Panc1 (cell line): ENCODE results near the gene GRIK1. TPM values are rescaled to one million over a fixed set of nuclear protein-coding genes. Genes with fewer than 3 reads are reported as not detected.

Experiments used
- ATAC-seq: fragments of 200-7000 bp; cut with Tn5 transposase; 2 replicates; pipeline ENCODE4 v1.9.1; 2020; ENCODE audit warnings: mild to moderate bottlenecking, moderate library complexity
- BruUV-seq: library from RNA; stranded (reverse); fragments of 400-500 nt; replicated peaks from 2 replicates; lab custom pipeline; 2021; lab: Mats Ljungman, UMichigan
- CTCF ChIA-PET: fragments of 300-600 bp; sonication (Branson Sonifier 250); formaldehyde crosslinking; loops from one replicate; lab custom pipeline; 2022; ENCODE audit warnings: antibody characterized with exemption; lab: Charles Lee
- POLR2A ChIA-PET: fragments of 300-600 bp; sonication (Branson Sonifier 250); formaldehyde crosslinking; loops from one replicate; lab custom pipeline; 2022; ENCODE audit warnings: antibody characterized with exemption; lab: Charles Lee
- DNase-seq: peaks from one replicate; pipeline ENCODE4 v3.0.0-alpha.2; 2010; ENCODE audit warnings: low read depth, low spot score
- H3K27ac ChIP-seq: 2 replicates; pipeline ENCODE4 v1.5.1; 2011; ENCODE audit warnings: mild to moderate bottlenecking, low read length, inconsistent platforms
- H3K27me3 ChIP-seq: fragments of 200-500 bp; sonication (Bioruptor generic); 2 replicates; pipeline ENCODE4 v1.6.0; 2014; ENCODE audit warnings: low read length, inconsistent platforms; ENCODE audit not compliant: control insufficient read depth, insufficient read depth
- H3K36me3 ChIP-seq: fragments of 200-500 bp; sonication (Bioruptor generic); 2 replicates; pipeline ENCODE4 v1.5.1; 2014; ENCODE audit warnings: inconsistent platforms, mild to moderate bottlenecking, low read length, moderate library complexity; ENCODE audit not compliant: control insufficient read depth, insufficient read depth
- H3K4me1 ChIP-seq: 2 replicates; pipeline ENCODE4 v1.5.1; 2011; ENCODE audit warnings: inconsistent platforms, mild to moderate bottlenecking, low read length, moderate library complexity; ENCODE audit not compliant: control insufficient read depth, insufficient read depth
- H3K4me3 ChIP-seq, 2 experiments: 2 replicates each; pipeline ENCODE4 v1.5.1; 2011 to 2012; ENCODE audit warnings: low read depth in 2 of 2, low read length in 2 of 2, mild to moderate bottlenecking in 2 of 2, inconsistent platforms in 1 of 2, moderate library complexity in 1 of 2
- H3K9me3 ChIP-seq: fragments of 200-500 bp; sonication (Bioruptor generic); 2 replicates; pipeline ENCODE4 v1.5.1; 2014; ENCODE audit warnings: low read depth, mild to moderate bottlenecking, inconsistent platforms, low read length, moderate library complexity; ENCODE audit not compliant: control insufficient read depth, insufficient read depth
- POLR2AphosphoS5 ChIP-seq: IDR thresholded peaks from 2 replicates; pipeline ENCODE4 v1.6.1; 2012; ENCODE audit warnings: mild to moderate bottlenecking, low read depth, low read length, moderate library complexity
- SIN3A ChIP-seq: IDR thresholded peaks from 2 replicates; pipeline ENCODE4 v1.6.1; 2012; ENCODE audit warnings: low read depth, mild to moderate bottlenecking, low read length, moderate library complexity, borderline replicate concordance; ENCODE audit not compliant: insufficient read depth
- TCF7L2 ChIP-seq: IDR thresholded peaks from 2 replicates; pipeline ENCODE4 v1.6.1; 2011; ENCODE audit warnings: mild to moderate bottlenecking, low read depth, low read length, inconsistent platforms
- in situ Hi-C: cut with HindIII; loops from 2 replicates; pipeline ENCODE4 v1.10.0; 2016; ENCODE audit warnings: low sequenced_read_pairs, low pct_unique_long_range_greater_than_20kb
- intact Hi-C: fragments of 100-400 bp; cut with micrococcal nuclease; formaldehyde crosslinking; loops from one replicate; pipeline ENCODE4 v1.10.0; 2022; ENCODE audit not compliant: unreplicated experiment
- total RNA-seq: library from RNA; stranded (reverse); gene quantifications from one replicate; pipeline ENCODE4 v1.2.1, GENCODE V29; 2021; ENCODE audit not compliant: unreplicated experiment
- TF ChIP-seq, protein P1 (sequence below): fragments of 450-650 bp; IDR thresholded peaks from 2 replicates; pipeline ENCODE4 v1.5.1; 2017; ENCODE audit warnings: mild to moderate bottlenecking
- TF ChIP-seq, protein P2 (sequence below), 2 experiments: IDR thresholded peaks; 2 replicates each; pipeline ENCODE4 v1.6.1; 2011 to 2012; ENCODE audit warnings: low read depth in 2 of 2, control low read depth in 1 of 2, low read length in 1 of 2, mild to moderate bottlenecking in 1 of 2, moderate library complexity in 1 of 2; ENCODE audit not compliant: insufficient read depth in 1 of 2

GRIK1 gene
- total RNA-seq, 1 experiment from 2014 or later: not detected

DNA sequence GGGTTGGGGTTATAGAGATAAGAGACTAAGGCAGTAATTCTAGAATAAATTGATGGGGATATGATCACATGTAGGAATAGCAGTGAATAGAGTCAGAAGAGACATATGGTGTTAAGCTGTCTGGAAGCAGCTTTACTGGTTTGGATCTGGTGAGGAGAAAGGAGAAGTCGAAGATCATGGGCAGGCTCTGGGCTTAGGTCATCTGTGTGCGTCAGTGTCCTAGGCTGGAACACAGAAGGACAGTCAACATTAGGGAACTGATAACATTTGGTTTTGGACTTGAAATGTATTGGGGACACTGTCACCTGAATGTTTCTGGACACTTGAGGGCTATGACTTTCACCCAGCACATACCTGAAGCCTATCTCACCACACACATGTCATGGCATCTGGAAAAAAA is 13.9 kb upstream of the GRIK1 start:
- H3K4me3 ChIP-seq: no peak overlapping the region
- TF ChIP-seq, protein P1, sequence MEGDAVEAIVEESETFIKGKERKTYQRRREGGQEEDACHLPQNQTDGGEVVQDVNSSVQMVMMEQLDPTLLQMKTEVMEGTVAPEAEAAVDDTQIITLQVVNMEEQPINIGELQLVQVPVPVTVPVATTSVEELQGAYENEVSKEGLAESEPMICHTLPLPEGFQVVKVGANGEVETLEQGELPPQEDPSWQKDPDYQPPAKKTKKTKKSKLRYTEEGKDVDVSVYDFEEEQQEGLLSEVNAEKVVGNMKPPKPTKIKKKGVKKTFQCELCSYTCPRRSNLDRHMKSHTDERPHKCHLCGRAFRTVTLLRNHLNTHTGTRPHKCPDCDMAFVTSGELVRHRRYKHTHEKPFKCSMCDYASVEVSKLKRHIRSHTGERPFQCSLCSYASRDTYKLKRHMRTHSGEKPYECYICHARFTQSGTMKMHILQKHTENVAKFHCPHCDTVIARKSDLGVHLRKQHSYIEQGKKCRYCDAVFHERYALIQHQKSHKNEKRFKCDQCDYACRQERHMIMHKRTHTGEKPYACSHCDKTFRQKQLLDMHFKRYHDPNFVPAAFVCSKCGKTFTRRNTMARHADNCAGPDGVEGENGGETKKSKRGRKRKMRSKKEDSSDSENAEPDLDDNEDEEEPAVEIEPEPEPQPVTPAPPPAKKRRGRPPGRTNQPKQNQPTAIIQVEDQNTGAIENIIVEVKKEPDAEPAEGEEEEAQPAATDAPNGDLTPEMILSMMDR: no peak
- TF ChIP-seq SIN3A: no peak
- TF ChIP-seq, protein P2, sequence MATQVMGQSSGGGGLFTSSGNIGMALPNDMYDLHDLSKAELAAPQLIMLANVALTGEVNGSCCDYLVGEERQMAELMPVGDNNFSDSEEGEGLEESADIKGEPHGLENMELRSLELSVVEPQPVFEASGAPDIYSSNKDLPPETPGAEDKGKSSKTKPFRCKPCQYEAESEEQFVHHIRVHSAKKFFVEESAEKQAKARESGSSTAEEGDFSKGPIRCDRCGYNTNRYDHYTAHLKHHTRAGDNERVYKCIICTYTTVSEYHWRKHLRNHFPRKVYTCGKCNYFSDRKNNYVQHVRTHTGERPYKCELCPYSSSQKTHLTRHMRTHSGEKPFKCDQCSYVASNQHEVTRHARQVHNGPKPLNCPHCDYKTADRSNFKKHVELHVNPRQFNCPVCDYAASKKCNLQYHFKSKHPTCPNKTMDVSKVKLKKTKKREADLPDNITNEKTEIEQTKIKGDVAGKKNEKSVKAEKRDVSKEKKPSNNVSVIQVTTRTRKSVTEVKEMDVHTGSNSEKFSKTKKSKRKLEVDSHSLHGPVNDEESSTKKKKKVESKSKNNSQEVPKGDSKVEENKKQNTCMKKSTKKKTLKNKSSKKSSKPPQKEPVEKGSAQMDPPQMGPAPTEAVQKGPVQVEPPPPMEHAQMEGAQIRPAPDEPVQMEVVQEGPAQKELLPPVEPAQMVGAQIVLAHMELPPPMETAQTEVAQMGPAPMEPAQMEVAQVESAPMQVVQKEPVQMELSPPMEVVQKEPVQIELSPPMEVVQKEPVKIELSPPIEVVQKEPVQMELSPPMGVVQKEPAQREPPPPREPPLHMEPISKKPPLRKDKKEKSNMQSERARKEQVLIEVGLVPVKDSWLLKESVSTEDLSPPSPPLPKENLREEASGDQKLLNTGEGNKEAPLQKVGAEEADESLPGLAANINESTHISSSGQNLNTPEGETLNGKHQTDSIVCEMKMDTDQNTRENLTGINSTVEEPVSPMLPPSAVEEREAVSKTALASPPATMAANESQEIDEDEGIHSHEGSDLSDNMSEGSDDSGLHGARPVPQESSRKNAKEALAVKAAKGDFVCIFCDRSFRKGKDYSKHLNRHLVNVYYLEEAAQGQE (IDR thresholded peaks at IDR 0.05; ENCODE audit: insufficient read depth in 1 of 2, low read depth in 2 of 2, low read length in 1 of 2): no peak
- TF ChIP-seq TCF7L2: no peak
- no peak for TF ChIP-seq POLR2AphosphoS5
- no TSS peak for BruUV-seq
- intact Hi-C loops: no loop called here
- no peaks in the 10 kb centered on the region for H3K36me3 ChIP-seq
- H3K27me3 ChIP-seq: no peaks in the 10 kb centered on the region
- no peaks in the 10 kb centered on the region for H3K4me1 ChIP-seq
- no peaks in the 10 kb centered on the region for H3K9me3 ChIP-seq
- ChIA-PET POLR2A (no interaction called here), CTCF (no interaction called here)
- ATAC-seq (no peak), DNase-seq (no peak)
- no peak overlapping the region for H3K27ac ChIP-seq
- in situ Hi-C loops: no loop called here

DNA sequence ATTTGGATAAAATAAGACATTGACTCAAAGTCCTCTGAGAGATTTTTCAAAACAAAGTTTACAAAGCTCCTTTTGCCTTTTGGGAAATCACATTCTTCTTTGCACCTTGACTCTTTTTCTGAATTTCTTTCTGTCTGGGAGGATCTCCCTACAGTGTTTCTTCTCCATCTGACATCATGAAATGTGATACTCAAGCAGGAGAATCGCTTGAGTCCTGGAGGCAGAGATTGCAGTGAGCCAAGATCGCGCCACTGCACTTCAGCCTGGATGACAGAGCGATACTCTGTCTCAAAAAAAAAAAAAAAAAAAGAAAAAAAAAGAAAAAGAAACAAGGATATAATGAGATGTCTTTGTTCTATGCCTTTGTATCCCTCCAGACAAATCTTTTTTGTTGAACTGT is 13.3 kb upstream of the GRIK1 start:
- CTCF ChIA-PET: interaction anchor here (0.7 kb wide), 2 partner anchors 332 to 579 kb away, joined by 7 to 12 read pairs; no protein-coding TSS in a partner anchor

More for the DNA sequence above, 13.3 kb upstream of the GRIK1 start:
- Histone ChIP-seq H3K27me3 (no peaks in the 10 kb centered on the region), H3K4me1 (no peaks in the 10 kb centered on the region), H3K36me3 (no peaks in the 10 kb centered on the region), H3K9me3 (no peaks in the 10 kb centered on the region), H3K4me3 (no peak overlapping the region), H3K27ac (no peak overlapping the region)
- POLR2A ChIA-PET: no interaction called here
- no TSS peak for BruUV-seq
- TF ChIP-seq, protein P2 (IDR thresholded peaks at IDR 0.05; ENCODE audit: insufficient read depth in 1 of 2, low read depth in 2 of 2, low read length in 1 of 2): no peak
- TF ChIP-seq POLR2AphosphoS5: no peak
- no peak for TF ChIP-seq TCF7L2
- no peak for TF ChIP-seq SIN3A
- TF ChIP-seq, protein P1: no peak
- intact Hi-C loops: no loop called here
- DNase-seq (no peak), ATAC-seq (no peak)
- in situ Hi-C loops: no loop called here
